Activated naive CD8-positive, alpha-beta T cell (primary cell): ENCODE measurements around the gene BMP5.

Experiments used
- H3K27ac Mint-ChIP-seq: one replicate; pipeline ENCODE4 v1.8.0; 2021; ENCODE audit warnings: mixed read lengths
- H3K27me3 Mint-ChIP-seq: one replicate; pipeline ENCODE4 v1.8.0; 2021; ENCODE audit warnings: mixed read lengths
- H3K36me3 Mint-ChIP-seq: one replicate; pipeline ENCODE4 v1.8.0; 2021; ENCODE audit warnings: mixed read lengths
- H3K4me1 Mint-ChIP-seq: one replicate; pipeline ENCODE4 v1.8.0; 2021; ENCODE audit warnings: low read depth, mixed read lengths
- H3K4me3 Mint-ChIP-seq: one replicate; pipeline ENCODE4 v1.8.0; 2021; ENCODE audit warnings: mild to moderate bottlenecking, mixed read lengths
- H3K9me3 Mint-ChIP-seq: one replicate; pipeline ENCODE4 v1.8.0; 2021; ENCODE audit warnings: low read depth, mixed read lengths

The BMP5 gene

GRCh38 chr6:55802259-55802658 is 73.1 kb downstream of the BMP5 start:
- Mint-ChIP-seq H3K27ac (no peak overlapping the region), H3K4me1 (no peaks in the 10 kb centered on the region), H3K27me3 (no peaks in the 10 kb centered on the region), H3K9me3 (peaks cover 3% of the 10 kb centered on the region), H3K36me3 (no peaks in the 10 kb centered on the region), H3K4me3 (no peak overlapping the region)

- Mint-ChIP-seq H3K4me3 (no peak overlapping the region), H3K4me1 (no peaks in the 10 kb centered on the region), H3K36me3 (no peaks in the 10 kb centered on the region), H3K9me3 (peaks cover 3% of the 10 kb centered on the region), H3K27me3 (no peaks in the 10 kb centered on the region), H3K27ac (no peak overlapping the region)
Measured at GRCh38 chr6:55798571-55798970, 76.8 kb downstream of the BMP5 start.

DNA sequence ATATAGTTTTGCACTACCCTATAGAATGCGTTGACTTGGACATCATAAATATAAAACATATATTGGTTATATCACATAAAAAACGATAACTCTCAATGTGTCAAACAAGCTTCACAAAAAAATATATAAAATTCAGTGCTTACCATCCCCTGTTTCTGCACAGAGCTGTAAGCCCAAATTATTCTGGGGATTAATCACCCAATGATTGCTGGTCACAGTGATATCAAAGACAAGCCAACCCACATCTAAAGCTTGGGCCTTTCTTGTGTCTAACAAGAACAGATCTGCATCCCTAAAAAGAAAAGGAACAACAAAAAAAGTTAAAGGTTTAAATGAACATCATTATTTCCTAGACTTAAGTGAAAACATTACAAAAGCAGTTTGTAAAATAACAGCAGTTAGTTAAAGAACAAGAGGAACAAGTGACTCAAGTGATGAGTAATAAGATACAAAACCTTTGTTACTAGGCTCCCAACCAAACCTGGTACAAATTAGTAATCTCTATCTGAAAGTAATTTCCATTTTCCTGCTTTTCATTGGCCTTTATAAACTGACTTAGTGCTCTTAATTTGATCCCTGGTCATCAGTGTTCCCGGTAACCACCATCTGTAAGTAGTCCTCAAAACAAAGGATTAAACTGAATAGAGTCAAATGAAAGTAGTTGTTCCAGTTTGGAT is 81.1 kb downstream of the BMP5 start:
- Mint-ChIP-seq H3K27ac (no peak overlapping the region), H3K4me3 (no peak overlapping the region), H3K36me3 (no peaks in the 10 kb centered on the region), H3K9me3 (peaks cover 7% of the 10 kb centered on the region), H3K27me3 (no peaks in the 10 kb centered on the region), H3K4me1 (no peaks in the 10 kb centered on the region)

DNA sequence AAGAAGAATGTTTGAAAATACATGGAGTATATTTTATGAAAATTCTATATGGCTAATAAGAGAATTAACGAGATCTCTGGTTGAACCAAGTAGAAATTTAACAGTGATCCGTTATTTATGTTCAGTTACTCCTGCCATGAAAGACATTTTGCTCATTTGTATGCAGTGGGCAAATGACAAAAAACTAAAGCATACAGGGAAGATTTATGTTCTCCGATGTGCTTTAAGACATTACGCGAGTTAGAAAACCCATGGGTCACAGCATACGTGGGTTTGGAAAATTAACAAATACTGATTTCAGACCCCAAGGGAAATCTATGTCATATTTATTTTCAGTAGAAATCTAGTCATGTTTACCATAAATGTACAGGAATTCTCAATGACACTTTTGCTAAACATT is 90.1 kb downstream of the BMP5 start:
- H3K36me3 Mint-ChIP-seq = no peaks in the 10 kb centered on the region
- no peak overlapping the region for H3K4me3 Mint-ChIP-seq
- no peaks in the 10 kb centered on the region for H3K4me1 Mint-ChIP-seq
- no peak overlapping the region for H3K27ac Mint-ChIP-seq
- H3K9me3 Mint-ChIP-seq = peaks cover 8% of the 10 kb centered on the region
- H3K27me3 Mint-ChIP-seq = no peaks in the 10 kb centered on the region

- H3K4me1 Mint-ChIP-seq = no peaks in the 10 kb centered on the region
- no peaks in the 10 kb centered on the region for H3K9me3 Mint-ChIP-seq
- no peaks in the 10 kb centered on the region for H3K36me3 Mint-ChIP-seq
- H3K27ac Mint-ChIP-seq = no peak overlapping the region
- H3K4me3 Mint-ChIP-seq = no peak overlapping the region
- no peaks in the 10 kb centered on the region for H3K27me3 Mint-ChIP-seq
Measured at GRCh38 chr6:55782275-55782674, 93.1 kb downstream of the BMP5 start.

DNA sequence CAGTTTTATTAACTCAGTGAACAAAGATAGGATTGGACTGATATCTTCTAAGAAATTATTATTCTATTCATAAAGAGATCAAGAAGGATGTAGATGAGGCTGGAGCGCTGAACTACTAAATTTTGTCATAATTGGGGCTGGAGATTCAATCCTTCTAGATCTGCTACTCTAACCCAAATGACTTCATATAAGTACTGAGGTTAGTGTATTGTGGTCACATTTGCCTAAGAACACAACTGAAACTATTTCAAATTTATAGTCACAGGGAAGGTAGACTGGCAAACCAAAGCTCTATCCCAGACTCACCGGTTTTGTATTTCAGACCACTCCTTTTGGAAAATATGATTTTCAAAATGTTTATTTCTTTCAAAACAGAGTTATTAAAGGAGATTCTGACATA is 96.7 kb downstream of the BMP5 start:
- Mint-ChIP-seq H3K27me3 (no peaks in the 10 kb centered on the region), H3K4me3 (no peak overlapping the region), H3K9me3 (no peaks in the 10 kb centered on the region), H3K27ac (no peak overlapping the region), H3K4me1 (no peaks in the 10 kb centered on the region), H3K36me3 (no peaks in the 10 kb centered on the region)

DNA sequence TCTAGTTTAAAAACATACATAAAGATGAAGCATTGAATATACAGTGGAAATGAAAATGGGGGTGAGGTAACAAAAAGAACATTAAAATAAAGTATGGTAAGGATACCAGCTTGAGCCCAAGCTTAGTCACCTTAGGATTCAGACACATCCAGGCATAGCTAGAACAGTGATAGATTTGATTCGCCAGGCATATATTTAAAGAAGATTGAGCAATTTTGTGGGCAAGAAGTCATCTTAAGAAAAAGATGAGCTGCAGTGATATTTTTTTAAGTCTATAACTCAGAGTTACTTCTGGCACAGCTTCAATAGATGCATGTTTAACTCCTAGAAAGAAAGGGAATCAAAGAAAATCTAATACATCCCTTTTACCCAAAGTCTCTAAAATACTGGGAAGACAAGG is 97.9 kb downstream of the BMP5 start:
- Mint-ChIP-seq H3K4me3 (no peak overlapping the region), H3K27ac (no peak overlapping the region), H3K9me3 (peaks cover 4% of the 10 kb centered on the region), H3K36me3 (no peaks in the 10 kb centered on the region), H3K27me3 (no peaks in the 10 kb centered on the region), H3K4me1 (no peaks in the 10 kb centered on the region)

- H3K36me3 Mint-ChIP-seq = no peaks in the 10 kb centered on the region
- H3K4me3 Mint-ChIP-seq = no peak overlapping the region
- H3K27me3 Mint-ChIP-seq = no peaks in the 10 kb centered on the region
- no peaks in the 10 kb centered on the region for H3K4me1 Mint-ChIP-seq
- H3K9me3 Mint-ChIP-seq = peaks cover 8% of the 10 kb centered on the region
- no peak overlapping the region for H3K27ac Mint-ChIP-seq
Measured at GRCh38 chr6:55776113-55776512, 99.3 kb downstream of the BMP5 start.

DNA sequence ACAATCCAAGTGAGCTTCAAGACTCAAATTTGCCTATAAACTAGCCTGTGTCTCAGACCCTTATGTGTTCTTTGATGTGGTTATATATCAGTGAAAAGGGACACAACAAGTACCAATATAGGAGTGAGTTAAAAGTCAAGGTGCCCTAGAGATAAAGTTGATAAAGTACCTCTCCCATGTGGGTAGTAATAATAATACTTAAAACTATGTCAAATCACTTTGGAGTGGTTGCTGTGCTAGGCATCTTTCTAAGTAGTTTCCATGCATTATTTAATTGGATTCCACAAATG is 100.4 kb downstream of the BMP5 start:
- no peaks in the 10 kb centered on the region for H3K36me3 Mint-ChIP-seq
- no peak overlapping the region for H3K4me3 Mint-ChIP-seq
- H3K4me1 Mint-ChIP-seq = no peaks in the 10 kb centered on the region
- H3K27ac Mint-ChIP-seq = no peak overlapping the region
- H3K27me3 Mint-ChIP-seq = no peaks in the 10 kb centered on the region
- H3K9me3 Mint-ChIP-seq = peaks cover 12% of the 10 kb centered on the region

DNA sequence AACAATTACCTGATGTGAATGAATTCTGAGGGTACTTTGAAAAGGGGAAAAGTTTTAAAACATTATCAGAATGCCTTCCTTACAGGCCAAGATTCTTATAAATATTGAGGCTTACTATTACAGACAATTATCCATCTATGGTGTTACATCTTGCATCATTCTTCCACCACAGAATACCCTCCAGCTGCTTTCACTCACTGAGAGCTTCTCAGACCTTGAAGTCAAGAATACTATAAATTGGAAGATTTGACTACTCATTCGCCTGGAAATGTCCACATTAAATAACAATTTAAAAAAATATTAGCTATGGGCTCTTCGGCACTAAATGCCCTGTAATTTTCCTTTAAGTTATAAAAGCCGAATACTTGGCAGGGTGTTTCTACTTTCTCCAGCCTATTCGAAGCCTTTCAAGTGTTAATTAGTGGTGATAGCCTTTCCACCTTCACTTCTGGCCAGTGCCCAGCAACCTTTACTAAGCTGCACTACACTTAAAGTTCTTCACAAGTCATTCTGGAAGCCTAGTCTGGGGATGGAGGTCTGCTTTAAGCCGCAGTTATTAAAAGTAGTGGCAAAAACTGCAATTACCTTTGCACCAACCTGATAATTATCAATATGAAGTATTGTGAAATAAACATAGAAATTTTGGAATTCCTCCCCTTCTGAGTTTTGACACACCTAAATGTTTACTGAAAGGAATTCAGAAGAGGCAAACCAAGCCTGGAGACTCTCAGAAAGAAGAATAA is 100.9 kb downstream of the BMP5 start:
- Mint-ChIP-seq H3K27ac (no peak overlapping the region), H3K9me3 (peaks cover 12% of the 10 kb centered on the region), H3K36me3 (no peaks in the 10 kb centered on the region), H3K4me1 (no peaks in the 10 kb centered on the region), H3K27me3 (no peaks in the 10 kb centered on the region), H3K4me3 (no peak overlapping the region)

GRCh38 chr6:55773620-55774216 is 101.7 kb downstream of the BMP5 start:
- Mint-ChIP-seq H3K4me3 (no peak overlapping the region), H3K4me1 (no peaks in the 10 kb centered on the region), H3K9me3 (peaks cover 16% of the 10 kb centered on the region)

GRCh38 chr6:55772730-55773129 is 102.7 kb downstream of the BMP5 start:
- no peak overlapping the region for H3K4me3 Mint-ChIP-seq
- no peaks in the 10 kb centered on the region for H3K4me1 Mint-ChIP-seq
- no peaks in the 10 kb centered on the region for H3K27me3 Mint-ChIP-seq
- H3K36me3 Mint-ChIP-seq = no peaks in the 10 kb centered on the region
- H3K9me3 Mint-ChIP-seq = peaks cover 16% of the 10 kb centered on the region
- H3K27ac Mint-ChIP-seq = no peak overlapping the region

More at GRCh38 chr6:55773620-55774216, 101.7 kb downstream of the BMP5 start:
- no peaks in the 10 kb centered on the region for H3K36me3 Mint-ChIP-seq
- no peaks in the 10 kb centered on the region for H3K27me3 Mint-ChIP-seq
- H3K27ac Mint-ChIP-seq = no peak overlapping the region

GRCh38 chr6:55759536-55759935 is 115.9 kb downstream of the BMP5 start:
- H3K36me3 Mint-ChIP-seq = no peaks in the 10 kb centered on the region
- no peaks in the 10 kb centered on the region for H3K27me3 Mint-ChIP-seq
- no peaks in the 10 kb centered on the region for H3K4me1 Mint-ChIP-seq
- no peak overlapping the region for H3K4me3 Mint-ChIP-seq
- H3K9me3 Mint-ChIP-seq = peaks cover 15% of the 10 kb centered on the region
- no peak overlapping the region for H3K27ac Mint-ChIP-seq

- Mint-ChIP-seq H3K4me3 (no peak overlapping the region), H3K4me1 (no peaks in the 10 kb centered on the region), H3K9me3 (peaks cover 13% of the 10 kb centered on the region), H3K27me3 (no peaks in the 10 kb centered on the region), H3K27ac (no peak overlapping the region), H3K36me3 (no peaks in the 10 kb centered on the region)
Measured at GRCh38 chr6:55758156-55758937, 117.0 kb downstream of the BMP5 start.

DNA sequence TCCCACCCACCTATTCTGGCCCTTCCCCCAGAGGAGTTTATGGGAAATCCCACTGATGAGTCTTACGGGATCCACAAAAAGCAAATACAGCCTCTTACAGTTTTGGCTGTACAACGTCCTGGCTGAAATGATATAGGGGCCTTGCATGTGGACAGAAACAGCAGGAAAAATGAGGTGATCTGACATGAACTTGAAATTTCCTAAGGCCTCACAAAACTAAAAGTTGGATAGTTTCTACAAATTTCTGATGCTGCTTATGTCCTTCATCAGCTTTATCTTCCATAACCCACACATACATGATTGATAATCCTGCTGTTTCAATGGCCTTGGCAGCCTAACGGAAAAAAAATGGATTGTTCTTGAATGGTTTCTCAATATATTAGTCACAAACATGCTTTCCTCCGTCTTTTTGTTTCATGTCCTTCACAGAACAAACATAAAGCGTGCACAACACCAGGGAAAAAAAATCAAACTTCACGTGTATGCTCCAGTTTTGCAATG is 118.8 kb downstream of the BMP5 start:
- Mint-ChIP-seq H3K36me3 (no peaks in the 10 kb centered on the region), H3K27me3 (no peaks in the 10 kb centered on the region), H3K9me3 (peaks cover 12% of the 10 kb centered on the region)

More for the DNA sequence above, 118.8 kb downstream of the BMP5 start:
- no peak overlapping the region for H3K27ac Mint-ChIP-seq
- H3K4me3 Mint-ChIP-seq = no peak overlapping the region
- H3K4me1 Mint-ChIP-seq = no peaks in the 10 kb centered on the region
